Mesendoderm (in vitro differentiated cells): ENCODE data around the gene CD19.

Experiments
- DNase-seq: peaks from one replicate; pipeline ENCODE4 v3.0.0; 2013
- H2AK5ac ChIP-seq: 2 replicates; pipeline ENCODE4 v1.6.1; 2013; ENCODE audit warnings: low read length, inconsistent platforms
- H2BK120ac ChIP-seq: 2 replicates; pipeline ENCODE4 v1.6.1; 2013; ENCODE audit warnings: low read depth, mild to moderate bottlenecking, low read length, moderate library complexity, mixed read lengths
- H2BK15ac ChIP-seq: replicated peaks from 2 replicates; pipeline ENCODE4 v1.6.1; 2013; ENCODE audit warnings: low read depth, mild to moderate bottlenecking, moderate library complexity
- H2BK5ac ChIP-seq: 2 replicates; pipeline ENCODE4 v1.6.1; 2013; ENCODE audit warnings: low read length, inconsistent platforms
- H3K18ac ChIP-seq: 2 replicates; pipeline ENCODE4 v1.6.1; 2013; ENCODE audit warnings: mild to moderate bottlenecking, low read length, mixed read lengths
- H3K23ac ChIP-seq: one replicate; pipeline ENCODE4 v1.6.1; 2013; ENCODE audit warnings: low read length
- H3K27ac ChIP-seq: 2 replicates; pipeline ENCODE4 v1.5.1; 2013; ENCODE audit warnings: low read depth, mild to moderate bottlenecking, inconsistent platforms, low read length, moderate library complexity
- H3K27me3 ChIP-seq: 2 replicates; pipeline ENCODE4 v1.6.1; 2013; ENCODE audit warnings: low read length, control low read depth, mild to moderate bottlenecking, inconsistent platforms; ENCODE audit not compliant: insufficient read depth, poor library complexity
- H3K36me3 ChIP-seq: 2 replicates; pipeline ENCODE4 v1.6.1; 2013; ENCODE audit warnings: low read length, inconsistent platforms; ENCODE audit not compliant: control insufficient read depth, insufficient read depth
- H3K4ac ChIP-seq: one replicate; pipeline ENCODE4 v1.6.1; 2013; ENCODE audit warnings: low read depth, mild to moderate bottlenecking, low read length, moderate library complexity
- H3K4me1 ChIP-seq: 2 replicates; pipeline ENCODE4 v1.6.1; 2013; ENCODE audit warnings: low read depth, low read length, inconsistent platforms; ENCODE audit not compliant: control insufficient read depth
- H3K4me2 ChIP-seq: 2 replicates; pipeline ENCODE4 v1.6.1; 2013; ENCODE audit warnings: low read length
- H3K4me3 ChIP-seq: 2 replicates; pipeline ENCODE4 v1.5.1; 2013; ENCODE audit warnings: mild to moderate bottlenecking, low read length
- H3K56ac ChIP-seq: one replicate; pipeline ENCODE4 v1.6.1; 2013; ENCODE audit warnings: low read length
- H3K79me1 ChIP-seq: 2 replicates; pipeline ENCODE4 v1.6.1; 2013; ENCODE audit warnings: low read length, inconsistent platforms
- H3K79me2 ChIP-seq: 2 replicates; pipeline ENCODE4 v1.6.1; 2013; ENCODE audit warnings: mild to moderate bottlenecking, low read length; ENCODE audit not compliant: control insufficient read depth, insufficient read depth
- H3K9ac ChIP-seq: 2 replicates; pipeline ENCODE4 v1.6.1; 2013; ENCODE audit warnings: low read length, inconsistent platforms
- H4K5ac ChIP-seq: one replicate; pipeline ENCODE4 v1.6.1; 2013; ENCODE audit warnings: low read length
- H4K8ac ChIP-seq: one replicate; pipeline ENCODE4 v1.6.1; 2013; ENCODE audit warnings: low read depth, mild to moderate bottlenecking, control low read depth, low read length, moderate library complexity
- WGBS: extraction: QIAGEN DNeasy Blood & Tissue Kit; methylation state at CpG from one replicate; pipeline ENCODE4 v1.1.7; 2013; ENCODE audit warnings: low lambda C conversion rate, missing lambda C conversion rate; ENCODE audit not compliant: insufficient coverage; ENCODE audit errors: extremely low coverage; 5-methylcytosine and 5-hydroxymethylcytosine counted together

CD19 gene

GRCh38 chr16:28950648-28951409 is 19.1 kb downstream of the CD19 start, which contains the start of gene NFATC2IP:
NFATC2IP (plus strand) TSS chr16:28950937; CDS start chr16:28951012, 75 bp downstream.
- Histone ChIP-seq H4K5ac (no peak within 1 kb of the TSS), H2BK15ac (no peak within 1 kb of the TSS), H2AK5ac (no peak within 1 kb of the TSS), H3K27me3 (no peaks in the 10 kb centered on the region), H3K4ac (peak within 1 kb of the TSS; percentile 58), H3K4me1 (peaks cover 2% of the 10 kb centered on the region), H3K79me2 (peaks cover 11% of the 10 kb centered on the region), H2BK5ac (no peak within 1 kb of the TSS), H3K27ac (peak within 1 kb of the TSS; percentile 39), H3K9ac (peak within 1 kb of the TSS; percentile 88), H3K4me3 (peak within 1 kb of the TSS; percentile 79), H4K8ac (no peak within 1 kb of the TSS), H2BK120ac (peak within 1 kb of the TSS; percentile 82), H3K79me1 (peaks cover 6% of the 10 kb centered on the region), H3K56ac (peak within 1 kb of the TSS; percentile 91), H3K23ac (peak within 1 kb of the TSS; percentile 15), H3K36me3 (peaks cover 6% of the 10 kb centered on the region), H3K18ac (peak within 1 kb of the TSS; percentile 91), H3K4me2 (peak within 1 kb of the TSS; percentile 42)
- no CpG with 5 or more reads among the region's 79 CpGs for WGBS
- DNase-seq = peak; percentile 100

GRCh38 chr16:28951410-28951943 is 19.7 kb downstream of the CD19 start:
- H3K4me1 ChIP-seq = peaks cover 2% of the 10 kb centered on the region
- H3K4ac ChIP-seq = peak overlapping the region; percentile 58
- peak overlapping the region; percentile 88 for H3K9ac ChIP-seq
- peaks cover 11% of the 10 kb centered on the region for H3K79me2 ChIP-seq
- no peak overlapping the region for H2BK120ac ChIP-seq
- DNase-seq = peak; percentile 22
- no peak overlapping the region for H4K5ac ChIP-seq
- H3K4me3 ChIP-seq = peak overlapping the region; percentile 79
- H4K8ac ChIP-seq = no peak overlapping the region
- no peak overlapping the region for H2BK5ac ChIP-seq
- no peak overlapping the region for H2AK5ac ChIP-seq
- no peak overlapping the region for H2BK15ac ChIP-seq
- WGBS = no CpG with 5 or more reads among the region's 17 CpGs
- H3K36me3 ChIP-seq = peaks cover 10% of the 10 kb centered on the region
- H3K27me3 ChIP-seq = no peaks in the 10 kb centered on the region
- peaks cover 6% of the 10 kb centered on the region for H3K79me1 ChIP-seq
- H3K27ac ChIP-seq = peak overlapping the region; percentile 15
- peak overlapping the region; percentile 15 for H3K23ac ChIP-seq
- peak overlapping the region; percentile 42 for H3K4me2 ChIP-seq
- peak overlapping the region; percentile 91 for H3K56ac ChIP-seq
- peak overlapping the region; percentile 91 for H3K18ac ChIP-seq

- H3K4me2 ChIP-seq = no peak overlapping the region
- H3K4me3 ChIP-seq = no peak overlapping the region
- no CpG with 5 or more reads among the region's 9 CpGs for WGBS
- H3K36me3 ChIP-seq = peaks cover 21% of the 10 kb centered on the region
- no peak overlapping the region for H3K27ac ChIP-seq
- H3K79me1 ChIP-seq = peaks cover 4% of the 10 kb centered on the region
- H3K27me3 ChIP-seq = no peaks in the 10 kb centered on the region
- no peak overlapping the region for H2BK120ac ChIP-seq
- no peak overlapping the region for H4K5ac ChIP-seq
- no peak overlapping the region for H3K56ac ChIP-seq
- no peak overlapping the region for H2BK5ac ChIP-seq
- no peaks in the 10 kb centered on the region for H3K4me1 ChIP-seq
- no peak overlapping the region for H3K9ac ChIP-seq
- no peaks in the 10 kb centered on the region for H3K79me2 ChIP-seq
- DNase-seq = no peak
- H3K18ac ChIP-seq = no peak overlapping the region
- no peak overlapping the region for H3K23ac ChIP-seq
- H2BK15ac ChIP-seq = no peak overlapping the region
- H2AK5ac ChIP-seq = no peak overlapping the region
- H3K4ac ChIP-seq = no peak overlapping the region
- no peak overlapping the region for H4K8ac ChIP-seq
Observed at GRCh38 chr16:28958216-28958615, 26.4 kb downstream of the CD19 start.

- H3K56ac ChIP-seq = no peak overlapping the region
- no peak overlapping the region for H3K27ac ChIP-seq
- H4K5ac ChIP-seq = no peak overlapping the region
- no peak overlapping the region for H3K4me2 ChIP-seq
- H4K8ac ChIP-seq = no peak overlapping the region
- H3K9ac ChIP-seq = no peak overlapping the region
- H3K18ac ChIP-seq = no peak overlapping the region
- H3K36me3 ChIP-seq = peaks cover 23% of the 10 kb centered on the region
- no peak for DNase-seq
- H3K4me3 ChIP-seq = no peak overlapping the region
- WGBS = no CpG with 5 or more reads among the region's 6 CpGs
- no peak overlapping the region for H3K4ac ChIP-seq
- H2BK120ac ChIP-seq = no peak overlapping the region
- no peak overlapping the region for H2BK5ac ChIP-seq
- H3K27me3 ChIP-seq = no peaks in the 10 kb centered on the region
- no peak overlapping the region for H3K23ac ChIP-seq
- H3K4me1 ChIP-seq = no peaks in the 10 kb centered on the region
- H2AK5ac ChIP-seq = no peak overlapping the region
- no peaks in the 10 kb centered on the region for H3K79me2 ChIP-seq
- H2BK15ac ChIP-seq = no peak overlapping the region
- H3K79me1 ChIP-seq = peaks cover 2% of the 10 kb centered on the region
Observed at GRCh38 chr16:28958836-28959235, 27.1 kb downstream of the CD19 start.

- no peak overlapping the region for H4K8ac ChIP-seq
- no peak overlapping the region for H2BK120ac ChIP-seq
- no peaks in the 10 kb centered on the region for H3K4me1 ChIP-seq
- H3K4ac ChIP-seq = no peak overlapping the region
- H3K23ac ChIP-seq = no peak overlapping the region
- no peak overlapping the region for H4K5ac ChIP-seq
- H3K79me2 ChIP-seq = no peaks in the 10 kb centered on the region
- H2BK5ac ChIP-seq = no peak overlapping the region
- no peak overlapping the region for H2AK5ac ChIP-seq
- H3K27me3 ChIP-seq = no peaks in the 10 kb centered on the region
- no CpG with 5 or more reads among the region's 3 CpGs for WGBS
- H3K79me1 ChIP-seq = no peaks in the 10 kb centered on the region
- no peak overlapping the region for H3K9ac ChIP-seq
- H3K4me2 ChIP-seq = no peak overlapping the region
- no peak overlapping the region for H3K56ac ChIP-seq
- H2BK15ac ChIP-seq = no peak overlapping the region
- DNase-seq = no peak
- no peak overlapping the region for H3K4me3 ChIP-seq
- no peak overlapping the region for H3K18ac ChIP-seq
- H3K27ac ChIP-seq = no peak overlapping the region
- H3K36me3 ChIP-seq = peaks cover 8% of the 10 kb centered on the region
Observed at GRCh38 chr16:28964072-28964471, 32.3 kb downstream of the CD19 start.
